T-helper 1 cell treated with Interleukin-12 subunit alpha and Interleukin-12 subunit beta and Interleukin-4 antibody, amounts not matched to agents 30 μg/mL and 1 μg/mL, for 36 hours (primary cell): ENCODE measurements around the gene NCBP2L.

Experiments used
- H3K27ac Mint-ChIP-seq: one replicate; pipeline ENCODE4 v1.8.0; 2021; ENCODE audit warnings: mild to moderate bottlenecking, mixed read lengths
- H3K27me3 Mint-ChIP-seq: one replicate; pipeline ENCODE4 v1.8.0; 2021; ENCODE audit warnings: low read depth, mixed read lengths
- H3K36me3 Mint-ChIP-seq: one replicate; pipeline ENCODE4 v1.8.0; 2021; ENCODE audit warnings: low read depth, mixed read lengths
- H3K4me1 Mint-ChIP-seq: one replicate; pipeline ENCODE4 v1.8.0; 2021; ENCODE audit warnings: low read depth, mixed read lengths
- H3K4me3 Mint-ChIP-seq: one replicate; pipeline ENCODE4 v1.8.0; 2021; ENCODE audit warnings: mild to moderate bottlenecking, moderate library complexity, mixed read lengths
- H3K9me3 Mint-ChIP-seq: one replicate; pipeline ENCODE4 v1.8.0; 2021; ENCODE audit warnings: mixed read lengths

NCBP2L gene

GRCh38 chrX:107818900-107819521 lies 41.5 kb downstream of the NCBP2L start:
- no peaks in the 10 kb centered on the region for H3K9me3 Mint-ChIP-seq
- no peak overlapping the region for H3K27ac Mint-ChIP-seq
- H3K4me3 Mint-ChIP-seq, result no peak overlapping the region
- peaks cover 5% of the 10 kb centered on the region for H3K27me3 Mint-ChIP-seq
- H3K36me3 Mint-ChIP-seq, result no peaks in the 10 kb centered on the region
- peaks cover 3% of the 10 kb centered on the region for H3K4me1 Mint-ChIP-seq

- Mint-ChIP-seq H3K4me1 (peaks cover 18% of the 10 kb centered on the region), H3K27me3 (peaks cover 18% of the 10 kb centered on the region), H3K4me3 (no peak overlapping the region), H3K36me3 (no peaks in the 10 kb centered on the region), H3K9me3 (no peaks in the 10 kb centered on the region), H3K27ac (no peak overlapping the region)
Measured at GRCh38 chrX:107823042-107823441, 45.5 kb downstream of the NCBP2L start.

GRCh38 chrX:107823456-107823855 lies 45.9 kb downstream of the NCBP2L start:
- Mint-ChIP-seq H3K27ac (no peak overlapping the region), H3K27me3 (peaks cover 18% of the 10 kb centered on the region), H3K9me3 (no peaks in the 10 kb centered on the region), H3K4me3 (no peak overlapping the region), H3K36me3 (no peaks in the 10 kb centered on the region), H3K4me1 (peaks cover 18% of the 10 kb centered on the region)

GRCh38 chrX:107825698-107826237 lies 48.2 kb downstream of the NCBP2L start, which contains the start of gene MID2:
Gene MID2 (plus strand): TSS chrX:107825866. CDS start chrX:107826427, 561 bp downstream.
- H3K36me3 Mint-ChIP-seq, result no peaks in the 10 kb centered on the region
- H3K4me1 Mint-ChIP-seq, result peaks cover 18% of the 10 kb centered on the region
- H3K27me3 Mint-ChIP-seq, result peaks cover 18% of the 10 kb centered on the region
- peak within 1 kb of the TSS; percentile 83 for H3K4me3 Mint-ChIP-seq
- H3K9me3 Mint-ChIP-seq, result no peaks in the 10 kb centered on the region
- H3K27ac Mint-ChIP-seq, result peak within 1 kb of the TSS; percentile 66

GRCh38 chrX:107826238-107827029 lies 48.9 kb downstream of the NCBP2L start:
- H3K27ac Mint-ChIP-seq, result peak overlapping the region; percentile 68
- H3K27me3 Mint-ChIP-seq, result peaks cover 18% of the 10 kb centered on the region
- H3K4me3 Mint-ChIP-seq, result peak overlapping the region; percentile 77
- H3K4me1 Mint-ChIP-seq, result peaks cover 18% of the 10 kb centered on the region
- H3K36me3 Mint-ChIP-seq, result no peaks in the 10 kb centered on the region
- no peaks in the 10 kb centered on the region for H3K9me3 Mint-ChIP-seq

- no peaks in the 10 kb centered on the region for H3K9me3 Mint-ChIP-seq
- peaks cover 18% of the 10 kb centered on the region for H3K4me1 Mint-ChIP-seq
- no peaks in the 10 kb centered on the region for H3K36me3 Mint-ChIP-seq
- peak overlapping the region; percentile 77 for H3K4me3 Mint-ChIP-seq
- H3K27me3 Mint-ChIP-seq, result peaks cover 18% of the 10 kb centered on the region
- peak overlapping the region; percentile 68 for H3K27ac Mint-ChIP-seq
Measured at GRCh38 chrX:107827030-107827831, 49.7 kb downstream of the NCBP2L start.

GRCh38 chrX:107827852-107828251 lies 50.3 kb downstream of the NCBP2L start:
- Mint-ChIP-seq H3K27ac (no peak overlapping the region), H3K9me3 (no peaks in the 10 kb centered on the region), H3K4me3 (peak overlapping the region; percentile 53), H3K4me1 (peaks cover 18% of the 10 kb centered on the region), H3K27me3 (peaks cover 18% of the 10 kb centered on the region), H3K36me3 (no peaks in the 10 kb centered on the region)

- Mint-ChIP-seq H3K4me1 (peaks cover 15% of the 10 kb centered on the region), H3K27ac (no peak overlapping the region), H3K36me3 (no peaks in the 10 kb centered on the region), H3K9me3 (no peaks in the 10 kb centered on the region), H3K4me3 (no peak overlapping the region), H3K27me3 (peaks cover 6% of the 10 kb centered on the region)
Measured at GRCh38 chrX:107829878-107830277, 52.3 kb downstream of the NCBP2L start.

- peaks cover 9% of the 10 kb centered on the region for H3K4me1 Mint-ChIP-seq
- no peaks in the 10 kb centered on the region for H3K36me3 Mint-ChIP-seq
- no peaks in the 10 kb centered on the region for H3K9me3 Mint-ChIP-seq
- H3K27ac Mint-ChIP-seq, result no peak overlapping the region
- no peak overlapping the region for H3K4me3 Mint-ChIP-seq
- no peaks in the 10 kb centered on the region for H3K27me3 Mint-ChIP-seq
Measured at GRCh38 chrX:107831071-107831730, 53.7 kb downstream of the NCBP2L start.

GRCh38 chrX:107834275-107835201 lies 57.0 kb downstream of the NCBP2L start:
- Mint-ChIP-seq H3K27me3 (peaks cover 3% of the 10 kb centered on the region), H3K4me3 (no peak overlapping the region), H3K36me3 (no peaks in the 10 kb centered on the region), H3K9me3 (no peaks in the 10 kb centered on the region), H3K4me1 (no peaks in the 10 kb centered on the region), H3K27ac (no peak overlapping the region)

- Mint-ChIP-seq H3K36me3 (no peaks in the 10 kb centered on the region), H3K4me3 (no peak overlapping the region), H3K9me3 (no peaks in the 10 kb centered on the region), H3K27ac (no peak overlapping the region), H3K4me1 (no peaks in the 10 kb centered on the region), H3K27me3 (peaks cover 3% of the 10 kb centered on the region)
Measured at GRCh38 chrX:107836958-107837357, 59.4 kb downstream of the NCBP2L start.

- Mint-ChIP-seq H3K27me3 (peaks cover 3% of the 10 kb centered on the region), H3K9me3 (no peaks in the 10 kb centered on the region), H3K4me1 (no peaks in the 10 kb centered on the region), H3K36me3 (no peaks in the 10 kb centered on the region), H3K27ac (no peak overlapping the region), H3K4me3 (no peak overlapping the region)
Measured at GRCh38 chrX:107840971-107841370, 63.4 kb downstream of the NCBP2L start.

GRCh38 chrX:107842715-107843400 lies 65.3 kb downstream of the NCBP2L start:
- no peaks in the 10 kb centered on the region for H3K9me3 Mint-ChIP-seq
- no peaks in the 10 kb centered on the region for H3K27me3 Mint-ChIP-seq
- no peak overlapping the region for H3K4me3 Mint-ChIP-seq
- H3K27ac Mint-ChIP-seq, result no peak overlapping the region
- H3K4me1 Mint-ChIP-seq, result no peaks in the 10 kb centered on the region
- H3K36me3 Mint-ChIP-seq, result no peaks in the 10 kb centered on the region
